ENCODE data around the gene PLCXD1.

PLCXD1 gene

DNA sequence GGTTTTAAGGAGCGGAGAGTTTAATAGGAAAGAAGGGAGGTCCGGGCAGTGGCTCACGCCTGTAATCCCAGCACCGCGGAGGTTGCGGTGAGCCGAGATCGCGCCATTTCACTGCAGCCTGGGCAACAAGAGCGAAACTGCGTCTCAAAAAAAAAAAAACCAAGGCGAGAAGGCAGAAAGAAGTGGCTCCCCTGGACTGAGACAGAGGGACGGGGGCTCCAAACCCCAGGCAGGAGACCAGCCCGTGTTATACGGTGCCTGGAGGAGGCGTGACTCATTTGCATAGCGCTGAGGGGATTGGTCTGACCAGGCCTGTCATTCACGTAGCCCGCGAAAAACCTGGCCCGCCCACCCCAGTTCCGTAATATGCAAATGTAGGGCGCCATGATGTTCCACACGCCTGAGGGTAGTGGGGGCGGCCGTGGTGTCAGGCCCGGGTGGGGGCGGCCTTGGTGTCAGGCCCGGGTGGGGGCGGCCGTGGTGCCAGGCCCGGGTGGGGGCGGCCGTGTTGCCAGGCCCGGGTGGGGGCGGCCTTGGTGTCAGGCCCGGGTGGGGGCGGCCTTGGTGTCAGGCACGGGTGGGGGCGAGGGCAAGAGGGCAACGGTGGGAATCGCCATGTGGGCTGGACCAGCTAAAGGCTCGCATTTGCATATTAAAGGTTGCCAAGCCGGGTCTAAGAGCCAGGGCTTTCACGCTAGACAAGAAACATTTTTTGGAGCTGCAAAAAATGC lies 2.1 kb downstream of the PLCXD1 start:
- TF ChIP-seq, protein P1, sequence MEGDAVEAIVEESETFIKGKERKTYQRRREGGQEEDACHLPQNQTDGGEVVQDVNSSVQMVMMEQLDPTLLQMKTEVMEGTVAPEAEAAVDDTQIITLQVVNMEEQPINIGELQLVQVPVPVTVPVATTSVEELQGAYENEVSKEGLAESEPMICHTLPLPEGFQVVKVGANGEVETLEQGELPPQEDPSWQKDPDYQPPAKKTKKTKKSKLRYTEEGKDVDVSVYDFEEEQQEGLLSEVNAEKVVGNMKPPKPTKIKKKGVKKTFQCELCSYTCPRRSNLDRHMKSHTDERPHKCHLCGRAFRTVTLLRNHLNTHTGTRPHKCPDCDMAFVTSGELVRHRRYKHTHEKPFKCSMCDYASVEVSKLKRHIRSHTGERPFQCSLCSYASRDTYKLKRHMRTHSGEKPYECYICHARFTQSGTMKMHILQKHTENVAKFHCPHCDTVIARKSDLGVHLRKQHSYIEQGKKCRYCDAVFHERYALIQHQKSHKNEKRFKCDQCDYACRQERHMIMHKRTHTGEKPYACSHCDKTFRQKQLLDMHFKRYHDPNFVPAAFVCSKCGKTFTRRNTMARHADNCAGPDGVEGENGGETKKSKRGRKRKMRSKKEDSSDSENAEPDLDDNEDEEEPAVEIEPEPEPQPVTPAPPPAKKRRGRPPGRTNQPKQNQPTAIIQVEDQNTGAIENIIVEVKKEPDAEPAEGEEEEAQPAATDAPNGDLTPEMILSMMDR (IDR thresholded peaks at IDR 0.05) = no peak
- Histone ChIP-seq H3K4me1 (ENCODE audit: control insufficient read depth in 1 of 2, insufficient read depth in 1 of 2, low read depth in 1 of 2, low read length in 1 of 2) (peaks cover 4 to 6% of the 10 kb centered on the region in 2 experiments), H3K27me3 (no peaks in the 10 kb centered on the region), H3K27ac (peak overlapping the region; percentile 27), H3K36me3 (peaks cover 4% of the 10 kb centered on the region), H3K4me3 (ENCODE audit: low read depth in 1 of 2, low read length in 1 of 2) (peak overlapping the region; percentile 65 to 66), H3K9me3 (no peaks in the 10 kb centered on the region)

DNA sequence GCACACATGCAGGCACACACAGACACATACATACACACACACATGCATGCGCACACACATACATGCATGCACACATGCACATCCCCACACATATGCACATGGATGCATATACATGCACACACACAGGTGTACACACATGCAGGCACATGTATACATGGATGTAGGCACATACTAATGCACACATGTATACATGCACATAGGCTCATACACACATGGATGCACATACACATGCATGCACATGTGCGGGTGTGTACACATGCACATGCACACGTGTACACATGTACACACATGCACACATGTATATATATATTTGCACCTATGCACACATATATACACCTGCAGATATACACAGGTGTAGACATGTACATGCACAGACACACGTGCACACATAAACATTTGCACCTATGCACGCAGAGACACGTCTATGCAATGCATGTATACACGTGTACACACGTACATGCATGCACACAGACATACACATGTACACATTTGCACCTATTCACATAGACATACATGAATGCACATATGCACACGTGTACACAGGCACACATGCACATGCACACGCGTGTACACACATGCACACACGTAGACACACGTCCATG lies 4.0 kb downstream of the PLCXD1 start:
- Histone ChIP-seq H3K4me3 (ENCODE audit: low read depth in 1 of 2, low read length in 1 of 2) (no peak overlapping the region), H3K27ac (no peak overlapping the region), H3K9me3 (no peaks in the 10 kb centered on the region), H3K36me3 (peaks cover 23% of the 10 kb centered on the region), H3K27me3 (no peaks in the 10 kb centered on the region), H3K4me1 (ENCODE audit: control insufficient read depth in 1 of 2, insufficient read depth in 1 of 2, low read depth in 1 of 2, low read length in 1 of 2) (peaks cover 4 to 6% of the 10 kb centered on the region in 2 experiments)
- TF ChIP-seq, protein P1 (IDR thresholded peaks at IDR 0.05) = no peak

DNA sequence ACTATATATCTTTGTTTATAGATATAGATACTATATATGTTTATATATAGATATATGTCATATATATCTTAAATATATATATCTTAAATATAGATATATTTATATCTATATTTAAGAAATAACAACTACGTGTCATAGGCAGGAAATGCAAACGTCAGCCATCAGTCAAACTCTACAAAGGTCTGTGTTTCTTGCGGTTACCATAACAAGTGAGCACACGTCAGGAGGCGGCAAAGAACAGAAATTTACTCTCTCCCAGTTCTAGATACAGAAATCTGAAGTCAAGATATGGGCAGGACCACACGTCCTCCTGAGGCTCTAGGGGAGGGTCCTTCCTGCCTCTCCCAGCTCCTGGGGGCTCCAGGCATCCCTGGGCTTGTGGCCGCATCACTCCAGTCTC lies 6.5 kb downstream of the PLCXD1 start:
- no peaks in the 10 kb centered on the region for H3K9me3 ChIP-seq
- H3K4me1 ChIP-seq (ENCODE audit: control insufficient read depth in 1 of 2, insufficient read depth in 1 of 2, low read depth in 1 of 2, low read length in 1 of 2) = peaks cover 3 to 4% of the 10 kb centered on the region in 2 experiments
- H3K4me3 ChIP-seq (ENCODE audit: low read depth in 1 of 2, low read length in 1 of 2) = no peak overlapping the region
- TF ChIP-seq, protein P1 (IDR thresholded peaks at IDR 0.05) = no peak
- H3K27me3 ChIP-seq = no peaks in the 10 kb centered on the region
- H3K36me3 ChIP-seq = peaks cover 45% of the 10 kb centered on the region
- H3K27ac ChIP-seq = no peak overlapping the region

DNA sequence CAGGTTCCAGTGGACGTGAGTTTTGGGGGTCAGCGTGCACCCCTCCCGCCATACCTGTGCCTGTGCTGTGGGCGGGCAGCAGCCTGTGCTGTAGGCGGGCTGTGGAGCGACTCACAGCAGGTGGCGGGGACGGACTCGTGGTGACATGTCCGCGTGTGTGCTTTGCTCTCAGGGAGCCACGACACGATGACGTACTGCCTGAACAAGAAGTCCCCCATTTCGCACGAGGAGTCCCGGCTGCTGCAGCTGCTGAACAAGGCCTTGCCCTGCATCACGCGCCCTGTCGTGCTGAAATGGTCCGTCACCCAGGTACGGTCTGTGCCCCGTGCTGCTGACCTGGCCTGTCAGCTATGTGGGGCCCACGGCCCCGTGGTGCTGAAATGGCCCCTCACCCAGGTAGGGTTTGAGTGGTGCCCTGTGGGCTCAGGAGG lies 7.4 kb downstream of the PLCXD1 start:
- H3K36me3 ChIP-seq = peaks cover 54% of the 10 kb centered on the region
- H3K4me1 ChIP-seq (ENCODE audit: control insufficient read depth in 1 of 2, insufficient read depth in 1 of 2, low read depth in 1 of 2, low read length in 1 of 2) = peaks cover 0 to 2% of the 10 kb centered on the region in 2 experiments
- no peaks in the 10 kb centered on the region for H3K9me3 ChIP-seq
- H3K27me3 ChIP-seq = no peaks in the 10 kb centered on the region
- H3K4me3 ChIP-seq (ENCODE audit: low read depth in 1 of 2, low read length in 1 of 2) = no peak overlapping the region
- no peak overlapping the region for H3K27ac ChIP-seq
- TF ChIP-seq, protein P1 (IDR thresholded peaks at IDR 0.05) = no peak

DNA sequence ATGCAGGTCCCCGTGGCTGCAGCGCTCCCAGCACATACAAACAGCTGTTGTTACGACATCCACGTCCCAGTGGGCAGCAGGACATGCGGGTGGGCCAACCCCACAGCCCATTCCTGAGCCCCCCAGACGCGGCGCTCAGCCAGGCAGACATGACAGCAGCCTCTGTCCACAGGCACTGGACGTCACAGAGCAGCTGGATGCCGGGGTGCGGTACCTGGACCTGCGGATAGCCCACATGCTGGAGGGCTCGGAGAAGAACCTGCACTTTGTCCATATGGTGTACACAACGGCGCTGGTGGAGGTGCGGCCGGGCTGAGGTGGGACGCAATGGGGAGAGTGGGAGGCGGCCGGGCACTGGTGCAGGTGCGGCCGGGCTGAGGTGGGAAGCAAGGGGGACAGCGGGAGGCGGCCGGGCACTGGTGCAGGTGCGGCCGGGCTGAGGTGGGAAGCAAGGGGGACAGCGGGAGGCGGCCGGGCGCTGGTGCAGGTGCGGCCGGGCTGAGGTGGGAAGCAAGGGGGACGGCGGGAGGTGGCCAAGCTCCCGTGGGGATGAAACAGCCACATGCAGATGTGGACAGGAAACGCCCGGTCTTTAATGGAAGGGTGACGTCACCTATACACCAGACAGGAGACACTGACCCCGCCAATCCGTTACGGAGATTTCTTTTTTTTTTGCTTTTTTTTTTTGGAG lies 9.4 kb downstream of the PLCXD1 start:
- H3K27me3 ChIP-seq = no peaks in the 10 kb centered on the region
- TF ChIP-seq, protein P1 (IDR thresholded peaks at IDR 0.05) = no peak
- H3K9me3 ChIP-seq = no peaks in the 10 kb centered on the region
- no peak overlapping the region for H3K4me3 ChIP-seq (ENCODE audit: low read depth in 1 of 2, low read length in 1 of 2)
- no peak overlapping the region for H3K27ac ChIP-seq
- H3K4me1 ChIP-seq (ENCODE audit: control insufficient read depth in 1 of 2, insufficient read depth in 1 of 2, low read depth in 1 of 2, low read length in 1 of 2) = no peaks in the 10 kb centered on the region
- peaks cover 60% of the 10 kb centered on the region for H3K36me3 ChIP-seq
